Fibroblast of lung (primary cell): ENCODE results near the gene GLB1L3. TPM values are rescaled to one million over a fixed set of nuclear protein-coding genes. Genes with fewer than 3 reads are reported as not detected.

Experiments
- DNase-seq, 2 donors: peaks; one replicate each; pipeline versions ENCODE4 v3.0.0 to v3.0.0-alpha.2; 2010; ENCODE audit warnings: low read depth in 2 of 2
- H2AFZ ChIP-seq: 2 replicates; pipeline ENCODE4 v1.5.1; 2012; ENCODE audit warnings: low read length, control low read depth, inconsistent platforms
- H3K27ac ChIP-seq: 2 replicates; pipeline ENCODE4 v1.5.1; 2011; ENCODE audit warnings: low read length, control low read depth; ENCODE audit not compliant: insufficient read depth
- H3K27me3 ChIP-seq: 2 replicates; pipeline ENCODE4 v1.5.1; 2011; ENCODE audit warnings: mild to moderate bottlenecking, low read length; ENCODE audit not compliant: control insufficient read depth, insufficient read depth
- H3K36me3 ChIP-seq: 2 replicates; pipeline ENCODE4 v1.5.1; 2011; ENCODE audit warnings: low read length; ENCODE audit not compliant: control insufficient read depth, insufficient read depth
- H3K4me1 ChIP-seq: 2 replicates; pipeline ENCODE4 v1.5.1; 2011; ENCODE audit warnings: low read length; ENCODE audit not compliant: control insufficient read depth, insufficient read depth; ENCODE audit errors: extremely low read depth
- H3K4me2 ChIP-seq: 2 replicates; pipeline ENCODE4 v1.5.1; 2011; ENCODE audit warnings: low read length, control low read depth; ENCODE audit not compliant: insufficient read depth; ENCODE audit errors: extremely low read depth
- H3K4me3 ChIP-seq, 4 experiments: fragments of 200-600 bp in 1 of 4; sonication (generic) in 1 of 4; replicated peaks in 1 of 4; 2 replicates each; pipeline ENCODE4 v1.5.1; 2011 to 2016; ENCODE audit warnings: low read length in 4 of 4, low read depth in 3 of 4, mild to moderate bottlenecking in 3 of 4, control low read depth in 2 of 4, inconsistent platforms in 1 of 4, mixed read lengths in 1 of 4; ENCODE audit not compliant: insufficient read depth in 1 of 4; ENCODE audit errors: control extremely low read depth in 1 of 4
- H3K79me2 ChIP-seq: 2 replicates; pipeline ENCODE4 v1.5.1; 2012; ENCODE audit warnings: mild to moderate bottlenecking, low read length, inconsistent platforms; ENCODE audit not compliant: control insufficient read depth, insufficient read depth
- H3K9ac ChIP-seq: 2 replicates; pipeline ENCODE4 v1.5.1; 2011; ENCODE audit warnings: mild to moderate bottlenecking, low read length, control low read depth; ENCODE audit not compliant: insufficient read depth
- H3K9me3 ChIP-seq: 2 replicates; pipeline ENCODE4 v1.5.1; 2012; ENCODE audit warnings: low read depth, low read length; ENCODE audit not compliant: control insufficient read depth, insufficient read depth
- H4K20me1 ChIP-seq: 2 replicates; pipeline ENCODE4 v1.5.1; 2011; ENCODE audit warnings: low read length; ENCODE audit not compliant: control insufficient read depth, insufficient read depth; ENCODE audit errors: extremely low read depth
- CTCF ChIP-seq, 2 donors: IDR thresholded peaks in 1 of 2; conservative IDR thresholded peaks in 1 of 2; 1 replicate in 1 of 2; 2 replicates in 1 of 2; pipeline ENCODE4 v1.5.1; 2011 to 2012; ENCODE audit warnings: low read length in 2 of 2, control low read depth in 1 of 2, inconsistent platforms in 1 of 2, low read depth in 1 of 2, mild to moderate bottlenecking in 1 of 2
- EZH2 ChIP-seq: IDR thresholded peaks from 2 replicates; pipeline ENCODE4 v1.5.1; 2012; ENCODE audit warnings: low read length, control low read depth, mild to moderate bottlenecking; ENCODE audit errors: missing control alignments
- polyA plus RNA-seq, 2 donors: library from polyadenylated mRNA; depleted of rRNA in 1 of 2; stranded (reverse) in 1 of 2; unstranded in 1 of 2; fragments of >200 nt; gene quantifications; 2 replicates each; pipeline ENCODE4 v1.2.1, GENCODE V29; 2011 to 2012; ENCODE audit warnings: missing spikeins in 1 of 2
- total RNA-seq: library from RNA; depleted of rRNA; stranded (reverse); fragments of >200 nt; gene quantifications from 2 replicates; pipeline ENCODE4 v1.2.1, GENCODE V29; 2014

GLB1L3 gene
- total and polyA plus RNA-seq, 2 donors (not counting 1 experiment from before 2014, with no cell fraction given): not detected

GRCh38 chr11:134292661-134293060, 16.5 kb downstream of the GLB1L3 start:
- H3K27ac ChIP-seq: no peak overlapping the region
- no peak overlapping the region for H3K9ac ChIP-seq
- TF ChIP-seq CTCF (conservative IDR thresholded peaks at IDR 0.05 in 1 of 2, IDR thresholded peaks at IDR 0.05 in 1 of 2; ENCODE audit: low read depth in 1 of 2, low read length in 2 of 2): no peak
- TF ChIP-seq EZH2: no peak
- no peak overlapping the region for H2AFZ ChIP-seq
- H3K36me3 ChIP-seq: no peaks in the 10 kb centered on the region
- DNase-seq: no peak
- no peaks in the 10 kb centered on the region for H3K27me3 ChIP-seq
- no peaks in the 10 kb centered on the region for H3K9me3 ChIP-seq
- H3K4me2 ChIP-seq: no peak overlapping the region
- H3K4me1 ChIP-seq: no peaks in the 10 kb centered on the region
- H3K4me3 ChIP-seq: no peak overlapping the region
- no peaks in the 10 kb centered on the region for H4K20me1 ChIP-seq
- H3K79me2 ChIP-seq: no peaks in the 10 kb centered on the region

GRCh38 chr11:134293119-134294113, 17.2 kb downstream of the GLB1L3 start:
- no peaks in the 10 kb centered on the region for H3K9me3 ChIP-seq
- H2AFZ ChIP-seq: no peak overlapping the region
- H3K4me2 ChIP-seq: no peak overlapping the region
- no peaks in the 10 kb centered on the region for H4K20me1 ChIP-seq
- no peaks in the 10 kb centered on the region for H3K27me3 ChIP-seq
- H3K79me2 ChIP-seq: no peaks in the 10 kb centered on the region
- no peak overlapping the region for H3K27ac ChIP-seq
- TF ChIP-seq CTCF (conservative IDR thresholded peaks at IDR 0.05 in 1 of 2, IDR thresholded peaks at IDR 0.05 in 1 of 2; ENCODE audit: low read depth in 1 of 2, low read length in 2 of 2) (no peak), EZH2 (no peak)
- H3K9ac ChIP-seq: no peak overlapping the region
- H3K4me3 ChIP-seq: no peak overlapping the region
- no peak for DNase-seq
- H3K4me1 ChIP-seq: no peaks in the 10 kb centered on the region
- no peaks in the 10 kb centered on the region for H3K36me3 ChIP-seq

GRCh38 chr11:134294664-134295063, 18.5 kb downstream of the GLB1L3 start:
- no peak overlapping the region for H3K27ac ChIP-seq
- no peak for DNase-seq
- H2AFZ ChIP-seq: no peak overlapping the region
- no peak for TF ChIP-seq CTCF (conservative IDR thresholded peaks at IDR 0.05 in 1 of 2, IDR thresholded peaks at IDR 0.05 in 1 of 2; ENCODE audit: low read depth in 1 of 2, low read length in 2 of 2)
- no peak for TF ChIP-seq EZH2
- H3K4me3 ChIP-seq: no peak overlapping the region
- no peaks in the 10 kb centered on the region for H3K9me3 ChIP-seq
- H3K4me1 ChIP-seq: no peaks in the 10 kb centered on the region
- no peak overlapping the region for H3K4me2 ChIP-seq
- no peaks in the 10 kb centered on the region for H3K79me2 ChIP-seq
- H3K9ac ChIP-seq: no peak overlapping the region
- no peaks in the 10 kb centered on the region for H3K36me3 ChIP-seq
- H4K20me1 ChIP-seq: no peaks in the 10 kb centered on the region
- H3K27me3 ChIP-seq: no peaks in the 10 kb centered on the region
